IMR-90 (cell line): ENCODE results near the gene AKT3. TPM values are rescaled to one million over a fixed set of nuclear protein-coding genes. Genes with fewer than 3 reads are reported as not detected.

Experiments used
- ATAC-seq: fragments of 200-7000 bp; cut with Tn5 transposase; 2 replicates; pipeline ENCODE4 v1.9.1; 2020; ENCODE audit warnings: low read depth, mild to moderate bottlenecking, moderate library complexity
- BruUV-seq: library from RNA; stranded (reverse); fragments of 400-500 nt; replicated peaks from 2 replicates; lab custom pipeline; 2021; lab: Mats Ljungman, UMichigan
- CTCF ChIA-PET: fragments of 300-600 bp; formaldehyde crosslinking; extraction: SDS; loops from one replicate; lab custom pipeline; 2021; ENCODE audit warnings: antibody characterized with exemption; lab: Yijun Ruan, JAX
- POLR2A ChIA-PET: fragments of 300-600 bp; sonication (Branson Sonifier 250); formaldehyde crosslinking; loops from one replicate; lab custom pipeline; 2022; ENCODE audit warnings: antibody characterized with exemption; ENCODE audit not compliant: unreplicated experiment; lab: Charles Lee
- DNase-seq: peaks from one replicate; pipeline ENCODE4 v3.0.0; 2013
- H2AFZ ChIP-seq: replicated peaks from 2 replicates; pipeline ENCODE3; 2013; ENCODE audit warnings: low read length, mild to moderate bottlenecking; ENCODE audit not compliant: poor library complexity
- H2AK5ac ChIP-seq: 2 replicates; pipeline ENCODE4 v1.6.1; 2013; ENCODE audit warnings: low read depth, low read length, inconsistent platforms
- H2AK9ac ChIP-seq: replicated peaks from 2 replicates; pipeline ENCODE3; 2013; ENCODE audit warnings: mild to moderate bottlenecking, low read depth, low read length, moderate library complexity; ENCODE audit not compliant: poor library complexity
- H2BK120ac ChIP-seq: 2 replicates; pipeline ENCODE4 v1.6.1; 2013; ENCODE audit warnings: low read depth, low read length, inconsistent platforms
- H2BK15ac ChIP-seq: 3 replicates; pipeline ENCODE4 v1.6.1; 2013; ENCODE audit warnings: low read depth, low read length, inconsistent platforms
- H2BK20ac ChIP-seq: 2 replicates; pipeline ENCODE4 v1.6.1; 2013; ENCODE audit warnings: low read depth, mild to moderate bottlenecking, inconsistent platforms, low read length, moderate library complexity
- H2BK5ac ChIP-seq: 2 replicates; pipeline ENCODE4 v1.6.1; 2013; ENCODE audit warnings: mild to moderate bottlenecking, low read depth, low read length, inconsistent platforms; ENCODE audit not compliant: poor library complexity, severe bottlenecking
- H3K14ac ChIP-seq: replicated peaks from 2 replicates; pipeline ENCODE4 v1.6.1; 2013; ENCODE audit warnings: low read depth, low read length, inconsistent platforms
- H3K18ac ChIP-seq: 2 replicates; pipeline ENCODE4 v1.6.1; 2013; ENCODE audit warnings: low read depth, low read length, control low read depth
- H3K23ac ChIP-seq: 2 replicates; pipeline ENCODE4 v1.6.1; 2013; ENCODE audit warnings: low read depth, low read length, inconsistent platforms
- H3K27ac ChIP-seq: 2 replicates; pipeline ENCODE4 v1.5.1; 2013; ENCODE audit warnings: mild to moderate bottlenecking, control low read depth, low read length; ENCODE audit not compliant: insufficient read depth
- H3K27me3 ChIP-seq: 2 replicates; pipeline ENCODE4 v1.6.1; 2013; ENCODE audit warnings: low read length; ENCODE audit not compliant: control insufficient read depth, insufficient read depth
- H3K36me3 ChIP-seq: 2 replicates; pipeline ENCODE4 v1.6.1; 2013; ENCODE audit warnings: low read length, mixed read lengths; ENCODE audit not compliant: control insufficient read depth, insufficient read depth
- H3K4ac ChIP-seq: 2 replicates; pipeline ENCODE4 v1.6.1; 2013; ENCODE audit warnings: low read depth, low read length, inconsistent platforms
- H3K4me1 ChIP-seq: 2 replicates; pipeline ENCODE4 v1.6.1; 2013; ENCODE audit warnings: low read length, mixed read lengths; ENCODE audit not compliant: control insufficient read depth, insufficient read depth
- H3K4me2 ChIP-seq: 2 replicates; pipeline ENCODE4 v1.6.1; 2013; ENCODE audit warnings: low read depth, mild to moderate bottlenecking, control low read depth, low read length, moderate library complexity
- H3K4me3 ChIP-seq: 2 replicates; pipeline ENCODE4 v1.5.1; 2013; ENCODE audit warnings: low read depth, mild to moderate bottlenecking, control low read depth, low read length, moderate library complexity; ENCODE audit not compliant: insufficient read depth
- H3K56ac ChIP-seq: 2 replicates; pipeline ENCODE4 v1.6.1; 2013; ENCODE audit warnings: low read length, inconsistent platforms; ENCODE audit not compliant: insufficient read depth; ENCODE audit errors: extremely low read depth
- H3K79me1 ChIP-seq, 2 experiments: 2 replicates each; pipeline ENCODE4 v1.6.1; 2013; ENCODE audit warnings: low read length in 2 of 2, inconsistent platforms in 1 of 2, low read depth in 1 of 2
- H3K9ac ChIP-seq: 2 replicates; pipeline ENCODE4 v1.6.1; 2013; ENCODE audit warnings: low read depth, low read length, control low read depth
- H3K9me1 ChIP-seq: 2 replicates; pipeline ENCODE4 v1.6.1; 2013; ENCODE audit warnings: low read length, inconsistent platforms; ENCODE audit not compliant: insufficient read depth
- H3K9me3 ChIP-seq: 2 replicates; pipeline ENCODE4 v1.6.1; 2013; ENCODE audit warnings: low read length; ENCODE audit not compliant: control insufficient read depth, insufficient read depth
- H4K20me1 ChIP-seq: 2 replicates; pipeline ENCODE4 v1.6.1; 2013; ENCODE audit warnings: low read length, inconsistent platforms; ENCODE audit not compliant: insufficient read depth
- H4K5ac ChIP-seq: 2 replicates; pipeline ENCODE4 v1.6.1; 2013; ENCODE audit warnings: mild to moderate bottlenecking, low read depth, low read length, control low read depth
- H4K8ac ChIP-seq, 2 experiments: 2 replicates each; pipeline ENCODE4 v1.6.1; 2013; ENCODE audit warnings: low read depth in 2 of 2, low read length in 2 of 2, control low read depth in 1 of 2, inconsistent platforms in 1 of 2
- H4K91ac ChIP-seq: 2 replicates; pipeline ENCODE4 v1.6.1; 2013; ENCODE audit warnings: low read depth, low read length, inconsistent platforms; ENCODE audit not compliant: insufficient read depth
- BHLHE40 ChIP-seq: fragments of 150-350 bp; IDR thresholded peaks from 2 replicates; pipeline ENCODE4 v1.6.1; 2016; ENCODE audit warnings: mild to moderate bottlenecking, low read depth, low read length
- CEBPB ChIP-seq: IDR thresholded peaks from 2 replicates; pipeline ENCODE4 v1.6.1; 2012; ENCODE audit warnings: low read depth, low read length, improper control_type of control experiment
- CHD1 ChIP-seq: IDR thresholded peaks from 2 replicates; pipeline ENCODE4 v1.6.1; 2012; ENCODE audit warnings: low read depth, low read length, improper control_type of control experiment
- CTCF ChIP-seq: conservative IDR thresholded peaks from 2 replicates; pipeline ENCODE4 v1.5.1; 2012; ENCODE audit warnings: mild to moderate bottlenecking, low read depth, low read length, improper control_type of control experiment
- ELK1 ChIP-seq: fragments of 150-350 bp; IDR thresholded peaks from 2 replicates; pipeline ENCODE4 v1.6.1; 2016; ENCODE audit warnings: low read depth, mild to moderate bottlenecking, low read length, moderate library complexity, borderline replicate concordance
- FOS ChIP-seq: fragments of 150-350 bp; IDR thresholded peaks from 2 replicates; pipeline ENCODE4 v1.6.1; 2016; ENCODE audit warnings: low read depth, low read length
- MAFK ChIP-seq: IDR thresholded peaks from 2 replicates; pipeline ENCODE4 v1.6.1; 2012; ENCODE audit warnings: low read depth, low read length, improper control_type of control experiment
- MAZ ChIP-seq: IDR thresholded peaks from 2 replicates; pipeline ENCODE4 v1.6.1; 2012; ENCODE audit warnings: low read depth, mild to moderate bottlenecking, low read length, improper control_type of control experiment, moderate library complexity, borderline replicate concordance
- MXI1 ChIP-seq: IDR thresholded peaks from 2 replicates; pipeline ENCODE4 v1.6.1; 2012; ENCODE audit warnings: low read depth, mild to moderate bottlenecking, low read length, moderate library complexity, borderline replicate concordance
- NFE2L2 ChIP-seq: fragments of 150-350 bp; IDR thresholded peaks from 2 replicates; pipeline ENCODE4 v1.6.1; 2016; ENCODE audit warnings: low read depth, mild to moderate bottlenecking, low read length
- POLR2A ChIP-seq: IDR thresholded peaks from 2 replicates; pipeline ENCODE4 v1.6.1; 2012; ENCODE audit warnings: mild to moderate bottlenecking, low read depth, low read length
- RAD21 ChIP-seq: IDR thresholded peaks from 2 replicates; pipeline ENCODE4 v1.6.1; 2012; ENCODE audit warnings: low read length, improper control_type of control experiment
- RCOR1 ChIP-seq: IDR thresholded peaks from 2 replicates; pipeline ENCODE4 v1.6.1; 2012; ENCODE audit warnings: mild to moderate bottlenecking, low read length, improper control_type of control experiment; ENCODE audit not compliant: insufficient replicate concordance
- RFX5 ChIP-seq: IDR thresholded peaks from 2 replicates; pipeline ENCODE4 v1.8.0; 2012; ENCODE audit warnings: low read depth, mild to moderate bottlenecking, low read length, moderate library complexity
- SMC3 ChIP-seq: fragments of 150-350 bp; IDR thresholded peaks from 2 replicates; pipeline ENCODE4 v1.6.1; 2016; ENCODE audit warnings: low read depth, mild to moderate bottlenecking, antibody characterized with exemption, low read length, moderate library complexity
- USF2 ChIP-seq: fragments of 150-350 bp; IDR thresholded peaks from 2 replicates; pipeline ENCODE4 v1.6.1; 2017; ENCODE audit warnings: mild to moderate bottlenecking, antibody characterized with exemption, low read length, low read depth
- WGBS, 2 experiments: methylation state at CpG; one replicate each; pipeline versions ENCODE4 v1.1.5 to v1.1.7; 2013; ENCODE audit warnings: missing lambda C conversion rate in 2 of 2; ENCODE audit not compliant: insufficient read length in 1 of 2; ENCODE audit errors: extremely low coverage in 2 of 2; 5-methylcytosine and 5-hydroxymethylcytosine counted together
- dilution Hi-C: fragments of 300-500 bp; cut with HindIII; formaldehyde crosslinking; loops from one replicate; pipeline ENCODE4 v1.14.3; 2018; ENCODE audit warnings: low sequenced_read_pairs; ENCODE audit not compliant: unreplicated experiment
- in situ Hi-C: fragments of 300-500 bp; cut with MboI; formaldehyde crosslinking; loops from 3 replicates; pipeline ENCODE4 v1.14.3; 2019; ENCODE audit warnings: low sequenced_read_pairs, inconsistent platforms, mixed read lengths
- intact Hi-C: fragments of 100-400 bp; cut with micrococcal nuclease; formaldehyde crosslinking; loops from 2 replicates; pipeline ENCODE4 v1.10.0; 2022
- polyA plus RNA-seq, 3 experiments: library from polyadenylated mRNA; depleted of rRNA; stranded (reverse); fragments of >200 nt; gene quantifications; 2 replicates each; pipeline ENCODE4 v1.2.3, GENCODE V29; 2012; ENCODE audit warnings: low replicate concordance in 1 of 3
- total RNA-seq: library from RNA; depleted of rRNA; stranded (reverse); fragments of >200 nt; gene quantifications from 2 replicates; pipeline ENCODE4 v1.2.3, GENCODE V29; 2012

Gene AKT3
- total and polyA plus RNA-seq, 2 of the 4 experiments (the other 2 are of a cell fraction): 15.2 to 19.4 TPM

- intact Hi-C loops: no loop called here
- Histone ChIP-seq H3K4me3 (no peak overlapping the region), H3K27me3 (no peaks in the 10 kb centered on the region), H3K27ac (no peak overlapping the region), H3K9me1 (no peaks in the 10 kb centered on the region; the same call in 1 of the 2 replicates), H2BK120ac (no peak overlapping the region), H3K56ac (0 out of 2 replicates have a peak overlapping the region, but pooled peaks have one; percentile 12), H4K5ac (no peak overlapping the region), H3K9me3 (no peaks in the 10 kb centered on the region), H2AK9ac (no peak overlapping the region), H2AFZ (no peak overlapping the region), H3K4me1 (peaks cover 4% of the 10 kb centered on the region), H3K23ac (no peak overlapping the region), H3K4me2 (no peak overlapping the region), H3K36me3 (no peaks in the 10 kb centered on the region), H2BK20ac (no peak overlapping the region), H4K91ac (no peak overlapping the region), H3K14ac (no peak overlapping the region), H2BK5ac (no peak overlapping the region), H3K4ac (no peak overlapping the region), H4K8ac (no peak overlapping the region), H4K20me1 (peaks cover 3% of the 10 kb centered on the region; the same call in 1 of the 2 replicates), H3K79me1 (peaks cover 41 to 52% of the 10 kb centered on the region in 2 experiments), H2BK15ac (no peak overlapping the region), H2AK5ac (no peak overlapping the region), H3K18ac (no peak overlapping the region), H3K9ac (no peak overlapping the region)
- no TSS peak for BruUV-seq
- ChIA-PET CTCF (interaction anchor here (0.6 kb wide), 1 partner anchor 30 kb away, joined by 3 read pairs; no protein-coding TSS in a partner anchor), POLR2A (no interaction called here)
- in situ Hi-C loops: no loop called here
- TF ChIP-seq SMC3 (no peak), NFE2L2 (no peak), RCOR1 (no peak), CTCF (no peak), MXI1 (no peak), RAD21 (no peak), CEBPB (no peak), CHD1 (no peak), BHLHE40 (no peak), MAZ (no peak), RFX5 (no peak), USF2 (no peak), MAFK (no peak), ELK1 (no peak), POLR2A (no peak), FOS (no peak)
- DNase-seq (no peak), ATAC-seq (no peak)
- WGBS, 2 experiments: 91% methylated on average over 4 of the region's 8 CpGs; no CpG with 5 or more reads in 1 of the 2 experiments
- dilution Hi-C loops: no loop called here
Measured at GRCh38 chr1:243784506-243784905, 65.5 kb downstream of the AKT3 start.
